Mesendoderm (in vitro differentiated cells): Measurements from ENCODE around the gene GAK.

ENCODE experiments used
- DNase-seq: peaks from one replicate; pipeline ENCODE4 v3.0.0; 2013
- H2AK5ac ChIP-seq: 2 replicates; pipeline ENCODE4 v1.6.1; 2013; ENCODE audit warnings: low read length, inconsistent platforms
- H2BK120ac ChIP-seq: 2 replicates; pipeline ENCODE4 v1.6.1; 2013; ENCODE audit warnings: low read depth, mild to moderate bottlenecking, low read length, moderate library complexity, mixed read lengths
- H2BK15ac ChIP-seq: replicated peaks from 2 replicates; pipeline ENCODE4 v1.6.1; 2013; ENCODE audit warnings: low read depth, mild to moderate bottlenecking, moderate library complexity
- H2BK5ac ChIP-seq: 2 replicates; pipeline ENCODE4 v1.6.1; 2013; ENCODE audit warnings: low read length, inconsistent platforms
- H3K18ac ChIP-seq: 2 replicates; pipeline ENCODE4 v1.6.1; 2013; ENCODE audit warnings: mild to moderate bottlenecking, low read length, mixed read lengths
- H3K23ac ChIP-seq: one replicate; pipeline ENCODE4 v1.6.1; 2013; ENCODE audit warnings: low read length
- H3K27ac ChIP-seq: 2 replicates; pipeline ENCODE4 v1.5.1; 2013; ENCODE audit warnings: low read depth, mild to moderate bottlenecking, inconsistent platforms, low read length, moderate library complexity
- H3K27me3 ChIP-seq: 2 replicates; pipeline ENCODE4 v1.6.1; 2013; ENCODE audit warnings: low read length, control low read depth, mild to moderate bottlenecking, inconsistent platforms; ENCODE audit not compliant: insufficient read depth, poor library complexity
- H3K36me3 ChIP-seq: 2 replicates; pipeline ENCODE4 v1.6.1; 2013; ENCODE audit warnings: low read length, inconsistent platforms; ENCODE audit not compliant: control insufficient read depth, insufficient read depth
- H3K4ac ChIP-seq: one replicate; pipeline ENCODE4 v1.6.1; 2013; ENCODE audit warnings: low read depth, mild to moderate bottlenecking, low read length, moderate library complexity
- H3K4me1 ChIP-seq: 2 replicates; pipeline ENCODE4 v1.6.1; 2013; ENCODE audit warnings: low read depth, low read length, inconsistent platforms; ENCODE audit not compliant: control insufficient read depth
- H3K4me2 ChIP-seq: 2 replicates; pipeline ENCODE4 v1.6.1; 2013; ENCODE audit warnings: low read length
- H3K4me3 ChIP-seq: 2 replicates; pipeline ENCODE4 v1.5.1; 2013; ENCODE audit warnings: mild to moderate bottlenecking, low read length
- H3K56ac ChIP-seq: one replicate; pipeline ENCODE4 v1.6.1; 2013; ENCODE audit warnings: low read length
- H3K79me1 ChIP-seq: 2 replicates; pipeline ENCODE4 v1.6.1; 2013; ENCODE audit warnings: low read length, inconsistent platforms
- H3K79me2 ChIP-seq: 2 replicates; pipeline ENCODE4 v1.6.1; 2013; ENCODE audit warnings: mild to moderate bottlenecking, low read length; ENCODE audit not compliant: control insufficient read depth, insufficient read depth
- H3K9ac ChIP-seq: 2 replicates; pipeline ENCODE4 v1.6.1; 2013; ENCODE audit warnings: low read length, inconsistent platforms
- H4K5ac ChIP-seq: one replicate; pipeline ENCODE4 v1.6.1; 2013; ENCODE audit warnings: low read length
- H4K8ac ChIP-seq: one replicate; pipeline ENCODE4 v1.6.1; 2013; ENCODE audit warnings: low read depth, mild to moderate bottlenecking, control low read depth, low read length, moderate library complexity
- WGBS: extraction: QIAGEN DNeasy Blood & Tissue Kit; methylation state at CpG from one replicate; pipeline ENCODE4 v1.1.7; 2013; ENCODE audit warnings: low lambda C conversion rate, missing lambda C conversion rate; ENCODE audit not compliant: insufficient coverage; ENCODE audit errors: extremely low coverage; 5-methylcytosine and 5-hydroxymethylcytosine counted together

GAK gene

GRCh38 chr4:957581-958313 is 25.6 kb upstream of the GAK start:
- no peak overlapping the region for H3K4me3 ChIP-seq
- no peak overlapping the region for H3K56ac ChIP-seq
- no peak for DNase-seq
- H2BK5ac ChIP-seq: no peak overlapping the region
- H3K36me3 ChIP-seq: no peaks in the 10 kb centered on the region
- no peaks in the 10 kb centered on the region for H3K79me1 ChIP-seq
- H3K4me1 ChIP-seq: no peaks in the 10 kb centered on the region
- no peak overlapping the region for H4K8ac ChIP-seq
- no peak overlapping the region for H2BK15ac ChIP-seq
- no peak overlapping the region for H3K18ac ChIP-seq
- no peak overlapping the region for H3K4me2 ChIP-seq
- no CpG with 5 or more reads among the region's 45 CpGs for WGBS
- no peaks in the 10 kb centered on the region for H3K79me2 ChIP-seq
- no peak overlapping the region for H3K4ac ChIP-seq
- H3K27me3 ChIP-seq: no peaks in the 10 kb centered on the region
- H3K9ac ChIP-seq: no peak overlapping the region
- H3K27ac ChIP-seq: no peak overlapping the region
- no peak overlapping the region for H2BK120ac ChIP-seq
- H3K23ac ChIP-seq: no peak overlapping the region
- H2AK5ac ChIP-seq: no peak overlapping the region
- H4K5ac ChIP-seq: no peak overlapping the region

DNA sequence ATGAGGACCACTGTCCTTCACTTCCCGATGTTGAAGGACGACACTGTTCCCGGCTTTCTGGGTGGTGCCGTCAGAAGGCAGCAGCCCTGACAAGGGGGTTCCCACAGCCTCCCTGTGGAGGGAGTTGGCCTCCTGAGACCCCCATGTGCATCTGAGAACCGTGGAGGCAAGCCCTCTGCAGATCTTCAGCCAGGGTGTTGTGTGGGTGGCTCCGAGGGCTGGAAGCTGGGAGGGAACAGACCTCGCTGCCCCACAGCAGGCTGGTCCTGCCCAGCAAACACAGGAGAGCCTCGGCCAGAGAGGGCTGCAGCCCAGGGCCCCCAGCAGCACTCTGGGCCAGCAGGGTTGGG is 25.1 kb upstream of the GAK start:
- no peak overlapping the region for H3K4me3 ChIP-seq
- H3K27me3 ChIP-seq: no peaks in the 10 kb centered on the region
- DNase-seq: no peak
- no peaks in the 10 kb centered on the region for H3K36me3 ChIP-seq
- no peak overlapping the region for H3K4ac ChIP-seq
- no peaks in the 10 kb centered on the region for H3K79me1 ChIP-seq
- no peaks in the 10 kb centered on the region for H3K4me1 ChIP-seq
- no peak overlapping the region for H4K5ac ChIP-seq
- H3K27ac ChIP-seq: no peak overlapping the region
- H3K56ac ChIP-seq: no peak overlapping the region
- no peak overlapping the region for H2BK5ac ChIP-seq
- no peak overlapping the region for H4K8ac ChIP-seq
- H3K18ac ChIP-seq: no peak overlapping the region
- H3K79me2 ChIP-seq: no peaks in the 10 kb centered on the region
- H3K9ac ChIP-seq: no peak overlapping the region
- no peak overlapping the region for H2BK120ac ChIP-seq
- H3K23ac ChIP-seq: no peak overlapping the region
- no peak overlapping the region for H3K4me2 ChIP-seq
- WGBS: no CpG with 5 or more reads among the region's 8 CpGs
- no peak overlapping the region for H2BK15ac ChIP-seq
- no peak overlapping the region for H2AK5ac ChIP-seq

DNA sequence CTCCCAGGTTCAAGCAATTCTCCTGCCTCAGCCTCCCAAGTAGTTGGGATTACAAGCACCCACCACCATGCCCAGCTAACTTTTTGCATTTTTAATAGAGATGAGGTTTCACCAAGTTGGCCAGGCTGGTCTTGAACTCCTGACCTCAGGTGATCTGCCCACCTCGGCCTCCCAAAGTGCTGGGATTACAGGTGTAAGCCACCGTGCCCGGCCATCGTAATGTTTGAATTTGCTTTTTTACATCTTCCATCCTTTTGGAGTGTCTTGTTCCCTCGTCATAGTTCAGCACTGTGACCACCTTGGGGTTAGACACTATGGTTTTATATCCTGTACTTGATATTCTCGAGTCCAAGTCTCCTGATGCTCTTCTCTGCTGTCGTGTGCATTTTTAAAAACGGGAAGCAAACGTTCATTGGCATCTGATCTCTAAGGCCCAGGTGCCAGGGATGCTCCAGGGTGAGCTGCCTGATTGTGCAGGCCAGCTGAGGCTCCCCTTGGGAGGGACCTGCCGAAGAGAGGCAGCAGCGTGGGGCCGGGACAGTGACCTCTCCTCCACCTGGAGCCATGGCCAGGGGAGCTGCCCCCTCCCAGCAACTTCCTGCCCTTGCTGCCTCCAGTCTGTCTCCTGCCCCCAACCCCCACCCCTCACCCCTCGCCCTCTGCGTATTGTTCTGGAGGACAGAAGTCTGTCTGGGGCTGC is 24.6 kb upstream of the GAK start:
- Histone ChIP-seq H3K4me2 (no peak overlapping the region), H3K9ac (no peak overlapping the region), H3K4me1 (no peaks in the 10 kb centered on the region), H3K79me1 (no peaks in the 10 kb centered on the region), H4K8ac (no peak overlapping the region), H3K27ac (no peak overlapping the region), H3K4ac (no peak overlapping the region), H3K79me2 (no peaks in the 10 kb centered on the region), H3K4me3 (no peak overlapping the region), H3K23ac (no peak overlapping the region), H2AK5ac (no peak overlapping the region), H2BK5ac (no peak overlapping the region), H3K27me3 (no peaks in the 10 kb centered on the region), H3K56ac (no peak overlapping the region), H3K36me3 (no peaks in the 10 kb centered on the region), H3K18ac (no peak overlapping the region), H2BK120ac (no peak overlapping the region), H2BK15ac (no peak overlapping the region), H4K5ac (no peak overlapping the region)
- no CpG with 5 or more reads among the region's 14 CpGs for WGBS
- DNase-seq: no peak

DNA sequence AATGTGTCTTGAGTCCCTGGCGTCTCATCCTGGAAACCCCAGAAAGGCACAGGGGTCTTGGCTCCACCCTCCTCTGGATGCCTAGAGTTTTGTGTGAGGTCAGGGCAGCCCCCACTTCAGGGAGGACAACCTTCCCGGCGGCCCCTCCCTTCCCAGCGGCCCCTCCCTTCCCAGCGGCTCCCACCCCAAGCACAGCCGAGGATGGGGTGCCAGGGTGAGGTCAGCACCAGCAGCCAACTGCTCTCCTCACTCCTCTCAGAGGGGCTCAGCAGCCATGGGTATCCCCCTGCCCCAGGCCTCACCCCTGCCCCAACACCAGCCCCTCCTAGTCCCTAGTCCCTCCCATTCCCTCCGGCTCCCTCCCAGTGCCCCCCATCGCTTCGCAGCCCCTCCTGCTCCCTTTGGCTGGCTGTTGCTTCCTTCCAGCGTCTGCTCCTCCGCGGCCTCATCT is 23.8 kb upstream of the GAK start:
- Histone ChIP-seq H3K4me3 (no peak overlapping the region), H3K4ac (no peak overlapping the region), H3K9ac (no peak overlapping the region), H4K5ac (no peak overlapping the region), H2BK15ac (no peak overlapping the region), H2BK5ac (no peak overlapping the region), H3K36me3 (no peaks in the 10 kb centered on the region), H3K79me2 (no peaks in the 10 kb centered on the region), H3K79me1 (no peaks in the 10 kb centered on the region), H3K4me1 (no peaks in the 10 kb centered on the region), H2BK120ac (no peak overlapping the region), H3K27ac (no peak overlapping the region), H4K8ac (no peak overlapping the region), H3K18ac (no peak overlapping the region), H3K4me2 (no peak overlapping the region), H2AK5ac (no peak overlapping the region), H3K23ac (no peak overlapping the region), H3K56ac (no peak overlapping the region), H3K27me3 (no peaks in the 10 kb centered on the region)
- DNase-seq: no peak
- WGBS: no CpG with 5 or more reads among the region's 12 CpGs

DNA sequence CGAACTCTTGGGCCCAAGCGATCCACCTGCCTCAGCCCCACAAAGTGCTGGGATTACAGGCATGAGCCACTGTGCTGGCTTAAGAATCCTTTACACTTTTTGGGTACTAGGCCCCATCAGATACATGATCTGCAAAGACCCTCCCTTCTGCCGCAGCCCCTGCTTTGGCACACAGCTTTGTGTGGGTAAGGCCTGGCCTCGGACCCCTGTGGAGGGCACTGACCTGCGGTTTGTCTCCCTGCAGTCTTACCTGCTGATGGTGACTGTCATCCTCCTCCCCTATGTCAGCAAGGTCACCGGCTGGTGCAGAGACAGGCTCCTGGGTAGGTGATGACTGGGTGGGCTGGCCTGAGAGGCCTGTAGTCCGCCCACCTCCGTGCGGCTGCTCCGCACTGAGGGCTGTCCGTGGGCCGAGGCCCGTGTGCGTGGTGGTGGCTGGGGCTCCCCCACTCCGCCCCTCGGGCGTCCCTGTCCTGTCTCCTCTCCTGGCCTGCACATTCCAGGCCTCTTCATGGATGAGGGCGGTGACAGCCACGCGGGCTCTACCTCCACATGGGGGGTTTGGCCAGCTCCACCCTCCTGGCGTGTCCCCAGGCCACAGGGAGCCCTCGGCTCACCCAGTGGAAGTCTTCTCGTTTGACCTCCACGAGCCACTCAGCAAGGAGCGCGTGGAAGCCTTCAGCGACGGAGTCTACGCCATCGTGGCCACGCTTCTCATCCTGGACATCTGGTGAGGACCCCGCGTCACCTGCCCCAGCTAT is 23.2 kb upstream of the GAK start:
- Histone ChIP-seq H3K9ac (no peak overlapping the region), H3K79me1 (no peaks in the 10 kb centered on the region), H3K36me3 (no peaks in the 10 kb centered on the region), H3K4me2 (no peak overlapping the region), H3K79me2 (no peaks in the 10 kb centered on the region), H2AK5ac (no peak overlapping the region), H3K4ac (no peak overlapping the region), H3K18ac (no peak overlapping the region), H4K8ac (no peak overlapping the region), H2BK120ac (no peak overlapping the region), H2BK15ac (no peak overlapping the region), H3K23ac (no peak overlapping the region), H3K27ac (no peak overlapping the region), H3K56ac (no peak overlapping the region), H3K4me1 (no peaks in the 10 kb centered on the region), H3K27me3 (no peaks in the 10 kb centered on the region), H2BK5ac (no peak overlapping the region), H3K4me3 (no peak overlapping the region), H4K5ac (no peak overlapping the region)
- no CpG with 5 or more reads among the region's 33 CpGs for WGBS
- DNase-seq: no peak
